Uterus (tissue), 4 donors: ENCODE data around the gene SNX27. TPM values are rescaled to one million over a fixed set of nuclear protein-coding genes. Genes with fewer than 3 reads are reported as not detected.
"Not testable (repeated sequence)": the region's sequence is repeated elsewhere in the genome, so short reads cannot be mapped to it uniquely, and the experiment has no call there.

Source experiments
- DNase-seq, 2 donors: peaks; one replicate each; pipeline ENCODE4 v3.0.0-alpha.2; 2019 to 2020
- H3K27ac ChIP-seq, 2 donors: fragments of 200-600 bp; sonication (generic); 1 replicate in 1 of 2; 2 replicates in 1 of 2; pipeline ENCODE4 v1.5.1; 2016 to 2018
- H3K27me3 ChIP-seq, 2 donors: fragments of 200-600 bp; sonication (generic); one replicate each; pipeline ENCODE4 v1.5.1; 2018 to 2019; ENCODE audit warnings: control low read depth in 1 of 2
- H3K36me3 ChIP-seq, 2 donors: fragments of 200-600 bp; sonication (generic); one replicate each; pipeline ENCODE4 v1.5.1; 2019; ENCODE audit warnings: control low read depth in 1 of 2
- H3K4me1 ChIP-seq, 2 donors: fragments of 200-600 bp; sonication (generic); one replicate each; pipeline ENCODE4 v1.5.1; 2018 to 2019; ENCODE audit warnings: control low read depth in 1 of 2
- H3K4me3 ChIP-seq, 2 donors: fragments of 200-600 bp; sonication (generic); 1 replicate in 1 of 2; 2 replicates in 1 of 2; pipeline ENCODE4 v1.5.1; 2018 to 2019; ENCODE audit warnings: mild to moderate bottlenecking in 1 of 2
- H3K9me3 ChIP-seq, 2 donors: fragments of 200-600 bp; sonication (generic); one replicate each; pipeline ENCODE4 v1.5.1; 2019; ENCODE audit warnings: control low read depth in 1 of 2
- CTCF ChIP-seq, 4 experiments: fragments of 200-600 bp in 2 of 4; fragments of 450-650 bp in 2 of 4; sonication (generic) in 2 of 4; IDR thresholded peaks; one replicate each; pipeline ENCODE4 v1.5.1; 2016 to 2019; ENCODE audit warnings: antibody characterized with exemption in 4 of 4, mild to moderate bottlenecking in 2 of 4, moderate library complexity in 1 of 4
- POLR2A ChIP-seq, 2 donors: fragments of 450-650 bp; IDR thresholded peaks; one replicate each; pipeline ENCODE4 v1.6.1; 2016; ENCODE audit warnings: antibody characterized with exemption in 2 of 2, mild to moderate bottlenecking in 1 of 2, moderate library complexity in 1 of 2
- intact Hi-C: fragments of 100-400 bp; cut with DNase I; formaldehyde crosslinking; loops from one replicate; pipeline ENCODE4 v1.15.1; 2023; ENCODE audit warnings: low total_unique reads
- total RNA-seq, 4 donors: library from RNA; depleted of rRNA in 3 of 4; stranded (reverse); fragments of >200 nt in 3 of 4; gene quantifications; one replicate each; pipeline versions ENCODE4 v1.1.0 to v1.2.4, GENCODE V29; 2014 to 2023
- donor health status: DM: yes; HTN: yes; CAD: no.

SNX27 gene
- total RNA-seq, 4 donors from 2014 or later: 22.3 to 52.7 (median 42.4) TPM

- no peak for TF ChIP-seq CTCF (IDR thresholded peaks at IDR 0.05)
- TF ChIP-seq POLR2A (IDR thresholded peaks at IDR 0.05): no peak
- Histone ChIP-seq H3K27ac (no peak overlapping the region), H3K9me3 (no peaks in the 10 kb centered on the region), H3K4me3 (no peak overlapping the region), H3K36me3 (no peaks in the 10 kb centered on the region), H3K27me3 (no peaks in the 10 kb centered on the region), H3K4me1 (no peaks in the 10 kb centered on the region)
- intact Hi-C loops: no loop called here
- DNase-seq: no peak
These were observed 70.1 kb downstream of the SNX27 start for GRCh38 chr1:151681923-151682322.

GRCh38 chr1:151682901-151683300, 71.1 kb downstream of the SNX27 start:
- H3K9me3 ChIP-seq, intact Hi-C loops, H3K27me3 ChIP-seq, H3K4me1 ChIP-seq, H3K4me3 ChIP-seq, H3K27ac ChIP-seq, DNase-seq, H3K36me3 ChIP-seq: not testable (repeated sequence)

GRCh38 chr1:151684128-151684527, 72.3 kb downstream of the SNX27 start:
- H3K27ac ChIP-seq: no peak overlapping the region
- H3K4me3 ChIP-seq: no peak overlapping the region
- no peaks in the 10 kb centered on the region for H3K36me3 ChIP-seq
- no peaks in the 10 kb centered on the region for H3K9me3 ChIP-seq
- DNase-seq: no peak
- H3K27me3 ChIP-seq: no peaks in the 10 kb centered on the region
- intact Hi-C loops: no loop called here
- no peaks in the 10 kb centered on the region for H3K4me1 ChIP-seq
- TF ChIP-seq CTCF (IDR thresholded peaks at IDR 0.05) (no peak), POLR2A (IDR thresholded peaks at IDR 0.05) (no peak)

GRCh38 chr1:151686561-151686960, 74.7 kb downstream of the SNX27 start:
- intact Hi-C loops: no loop called here
- Histone ChIP-seq H3K4me1 (no peaks in the 10 kb centered on the region), H3K36me3 (no peaks in the 10 kb centered on the region), H3K27ac (no peak overlapping the region), H3K9me3 (no peaks in the 10 kb centered on the region), H3K4me3 (no peak overlapping the region), H3K27me3 (no peaks in the 10 kb centered on the region)
- DNase-seq: no peak
- no peak for TF ChIP-seq CTCF (IDR thresholded peaks at IDR 0.05)
- TF ChIP-seq POLR2A (IDR thresholded peaks at IDR 0.05): no peak

- Histone ChIP-seq H3K4me1 (no peaks in the 10 kb centered on the region), H3K4me3 (no peak overlapping the region), H3K9me3 (no peaks in the 10 kb centered on the region), H3K27me3 (no peaks in the 10 kb centered on the region), H3K36me3 (no peaks in the 10 kb centered on the region), H3K27ac (no peak overlapping the region)
- no peak for DNase-seq
- intact Hi-C loops: no loop called here
- TF ChIP-seq CTCF (IDR thresholded peaks at IDR 0.05): no peak
- TF ChIP-seq POLR2A (IDR thresholded peaks at IDR 0.05): no peak
These were observed 77.6 kb downstream of the SNX27 start for GRCh38 chr1:151689494-151689893.

- Histone ChIP-seq H3K4me1 (no peaks in the 10 kb centered on the region), H3K27me3 (no peaks in the 10 kb centered on the region), H3K27ac (no peak overlapping the region), H3K4me3 (no peak overlapping the region), H3K36me3 (no peaks in the 10 kb centered on the region), H3K9me3 (no peaks in the 10 kb centered on the region)
- no peak for DNase-seq
- TF ChIP-seq CTCF (IDR thresholded peaks at IDR 0.05) (no peak), POLR2A (IDR thresholded peaks at IDR 0.05) (no peak)
- intact Hi-C loops: no loop called here
These were observed 80.4 kb downstream of the SNX27 start for GRCh38 chr1:151692226-151692625.
